BLaER1 treated with 17β-estradiol and CSF1 and Interleukin-3, amounts not matched to agents 10 nM and 100 nM (cell line): ENCODE measurements around the gene KCNJ1.
A peak's percentile ranks its signal among the peaks of the same experiment; 100 is the strongest.

Experiments used
- H3K27ac ChIP-seq, 11 experiments: shearing (Covaris generic); formaldehyde crosslinking; 2 replicates each; pipeline ENCODE4 v1.8.1; 2022
- H3K27me3 ChIP-seq, 11 experiments: shearing (Covaris generic); formaldehyde crosslinking; 2 replicates each; pipeline ENCODE4 v1.8.1; 2022
- H3K36me3 ChIP-seq, 11 experiments: shearing (Covaris generic); formaldehyde crosslinking; 2 replicates each; pipeline ENCODE4 v1.8.1; 2022
- H3K4me1 ChIP-seq, 10 experiments: shearing (Covaris generic); formaldehyde crosslinking; 2 replicates each; pipeline ENCODE4 v1.8.1; 2022
- H3K4me2 ChIP-seq, 11 experiments: shearing (Covaris generic); formaldehyde crosslinking; 2 replicates each; pipeline ENCODE4 v1.8.1; 2022
- H3K4me3 ChIP-seq, 10 experiments: shearing (Covaris generic); formaldehyde crosslinking; 2 replicates each; pipeline ENCODE4 v1.8.1; 2022
- H3K9ac ChIP-seq, 11 experiments: shearing (Covaris generic); formaldehyde crosslinking; 2 replicates each; pipeline ENCODE4 v1.8.1; 2022
- H3K9me3 ChIP-seq, 11 experiments: shearing (Covaris generic); formaldehyde crosslinking; replicated peaks in 1 of 11; 2 replicates each; pipeline ENCODE4 v1.8.1; 2022
- H4K20me1 ChIP-seq, 11 experiments: shearing (Covaris generic); formaldehyde crosslinking; 2 replicates each; pipeline ENCODE4 v1.8.1; 2022
- Cebpa-rat ChIP-seq, 11 experiments: shearing (Covaris generic); IDR thresholded peaks; 2 replicates each; pipeline ENCODE4 v1.8.1; 2022

KCNJ1 gene

DNA sequence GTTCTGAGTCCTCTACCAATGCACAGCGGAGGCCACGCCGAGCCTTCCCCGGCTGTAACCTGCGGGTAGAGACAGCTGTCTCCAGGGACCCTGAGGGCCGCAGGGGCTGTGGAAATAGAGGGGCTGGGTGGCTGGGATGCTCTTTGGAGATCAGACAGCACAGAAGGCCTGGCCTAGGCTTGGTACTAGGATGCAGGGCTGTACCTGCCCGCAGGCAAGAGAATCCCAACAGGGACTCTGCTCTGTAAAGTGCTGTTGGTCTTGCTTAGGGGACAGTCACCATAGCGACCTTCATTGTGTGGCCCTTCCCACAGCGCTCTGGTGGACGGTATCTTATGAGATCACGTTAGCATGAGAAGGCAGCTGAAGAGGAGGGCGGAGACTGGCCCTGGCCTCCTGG, 12.7 kb upstream of the KCNJ1 start:
- Histone ChIP-seq H4K20me1 (peaks cover 0 to under 1% (median 0%) of the 10 kb centered on the region in 11 experiments; a peak in 1 of 22 replicates), H3K4me2 (peak overlapping the region in 9 of 11 experiments; percentile 10 to 53 (median 35); a peak in 12 of 22 replicates), H3K4me1 (peaks cover 0 to 11% (median 9%) of the 10 kb centered on the region in 10 experiments; a peak in 13 of 20 replicates), H3K36me3 (no peaks in the 10 kb centered on the region), H3K27ac (no peak overlapping the region), H3K4me3 (no peak overlapping the region), H3K27me3 (no peaks in the 10 kb centered on the region), H3K9me3 (no peaks in the 10 kb centered on the region), H3K9ac (no peak overlapping the region)
- no peak for TF ChIP-seq Cebpa-rat (IDR thresholded peaks at IDR 0.05)

DNA sequence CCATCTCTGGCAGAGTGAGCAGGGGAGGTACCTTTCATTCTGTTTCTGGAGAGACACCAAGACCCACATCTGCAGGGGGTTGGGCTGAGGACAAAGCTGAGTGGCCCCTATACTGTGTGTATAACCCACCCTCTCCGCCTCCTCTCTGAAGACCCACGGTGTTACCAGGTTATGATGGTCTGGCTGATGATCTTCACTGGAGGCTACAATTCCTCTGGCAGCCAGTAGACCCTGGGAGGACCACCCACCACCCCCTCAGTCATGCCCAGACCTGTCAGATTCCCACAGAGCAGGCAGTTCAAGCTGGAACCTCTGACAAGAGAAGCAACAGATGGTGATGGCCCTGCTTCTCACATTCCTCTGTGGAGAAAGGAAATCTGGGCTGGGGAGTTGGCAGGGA, 11.4 kb upstream of the KCNJ1 start:
- Histone ChIP-seq H3K4me1 (peaks cover 0 to 21% (median 17%) of the 10 kb centered on the region in 10 experiments; a peak in 14 of 20 replicates), H3K9me3 (no peaks in the 10 kb centered on the region), H4K20me1 (no peaks in the 10 kb centered on the region), H3K4me2 (no peak overlapping the region), H3K27me3 (no peaks in the 10 kb centered on the region), H3K36me3 (no peaks in the 10 kb centered on the region), H3K9ac (no peak overlapping the region), H3K27ac (no peak overlapping the region), H3K4me3 (no peak overlapping the region)
- no peak for TF ChIP-seq Cebpa-rat (IDR thresholded peaks at IDR 0.05)

- Histone ChIP-seq H3K4me2 (no peak overlapping the region), H3K36me3 (no peaks in the 10 kb centered on the region), H3K9ac (no peak overlapping the region), H3K4me3 (no peak overlapping the region), H3K27me3 (no peaks in the 10 kb centered on the region), H3K4me1 (peaks cover 0 to 28% (median 17%) of the 10 kb centered on the region in 10 experiments; a peak in 14 of 20 replicates), H3K27ac (no peak overlapping the region), H3K9me3 (no peaks in the 10 kb centered on the region), H4K20me1 (no peaks in the 10 kb centered on the region)
- no peak for TF ChIP-seq Cebpa-rat (IDR thresholded peaks at IDR 0.05)
Observed at GRCh38 chr11:128877726-128878125, 10.6 kb upstream of the KCNJ1 start.

DNA sequence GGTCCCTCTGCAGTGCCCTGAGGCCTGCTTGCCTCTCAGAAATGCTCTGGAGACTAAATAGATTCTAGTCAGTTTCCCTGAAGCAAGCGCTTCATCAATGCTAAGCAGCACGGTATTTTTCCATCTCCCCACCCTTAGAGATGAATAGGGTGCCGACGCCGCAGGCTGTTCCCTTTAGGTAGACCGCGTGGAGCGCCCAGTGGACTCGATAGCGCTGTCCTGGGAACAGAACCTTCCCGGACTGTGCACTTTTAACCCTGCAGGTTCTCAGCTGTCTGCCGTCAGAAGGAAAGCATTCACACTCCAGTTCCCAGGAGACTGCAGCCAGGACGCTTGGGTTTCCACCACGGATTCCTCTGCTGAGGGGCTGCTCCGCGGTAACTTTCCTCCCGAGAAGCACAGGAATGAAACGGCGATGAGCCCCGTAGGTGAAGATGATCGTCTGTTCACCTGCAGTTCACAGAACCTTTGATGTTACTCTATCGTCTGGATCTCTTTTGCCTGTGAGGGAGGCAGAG, 9.1 kb upstream of the KCNJ1 start:
- Histone ChIP-seq H3K4me3 (no peak overlapping the region), H3K9ac (no peak overlapping the region), H3K9me3 (no peaks in the 10 kb centered on the region), H3K4me2 (no peak overlapping the region), H3K36me3 (no peaks in the 10 kb centered on the region), H3K27ac (no peak overlapping the region), H3K4me1 (peaks cover 0 to 30% (median 17%) of the 10 kb centered on the region in 10 experiments; a peak in 14 of 20 replicates), H4K20me1 (no peaks in the 10 kb centered on the region), H3K27me3 (no peaks in the 10 kb centered on the region)
- TF ChIP-seq Cebpa-rat (IDR thresholded peaks at IDR 0.05), result no peak

GRCh38 chr11:128874427-128874826, 7.3 kb upstream of the KCNJ1 start:
- H3K4me1 ChIP-seq, result peaks cover 0 to 25% (median 10%) of the 10 kb centered on the region in 10 experiments; a peak in 14 of 20 replicates
- H3K4me2 ChIP-seq, result peak overlapping the region in 7 of 11 experiments; percentile 6 to 50 (median 31); a peak in 11 of 22 replicates
- no peaks in the 10 kb centered on the region for H3K9me3 ChIP-seq
- no peak overlapping the region for H3K4me3 ChIP-seq
- no peaks in the 10 kb centered on the region for H3K27me3 ChIP-seq
- no peaks in the 10 kb centered on the region for H3K36me3 ChIP-seq
- no peak overlapping the region for H3K27ac ChIP-seq
- TF ChIP-seq Cebpa-rat (IDR thresholded peaks at IDR 0.05), result no peak
- H4K20me1 ChIP-seq, result no peaks in the 10 kb centered on the region
- no peak overlapping the region for H3K9ac ChIP-seq

DNA sequence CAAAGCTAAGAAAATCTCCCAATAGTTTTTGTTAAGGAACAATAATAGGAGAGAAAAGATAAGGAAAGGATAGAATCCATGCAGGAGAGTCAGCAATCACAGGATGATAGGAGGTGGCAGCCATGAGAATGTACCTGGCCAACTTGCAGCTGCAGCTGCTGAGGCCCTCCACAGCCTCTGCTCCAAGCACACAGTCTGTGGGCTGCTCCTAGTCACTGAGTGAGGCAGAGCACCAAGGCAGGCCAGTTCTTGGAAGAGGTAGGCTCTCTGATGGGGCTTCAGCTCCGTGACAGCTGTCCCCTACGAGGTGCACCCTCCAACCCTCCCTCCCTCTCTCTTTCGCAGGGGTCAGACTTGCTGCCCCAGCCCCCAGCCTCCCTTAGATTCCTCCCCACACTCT, 5.5 kb upstream of the KCNJ1 start:
- Histone ChIP-seq H3K4me1 (peaks cover 0 to 22% (median 8%) of the 10 kb centered on the region in 10 experiments; a peak in 14 of 20 replicates), H3K9me3 (no peaks in the 10 kb centered on the region), H3K9ac (no peak overlapping the region), H3K27ac (no peak overlapping the region), H3K4me3 (no peak overlapping the region), H4K20me1 (no peaks in the 10 kb centered on the region), H3K36me3 (no peaks in the 10 kb centered on the region), H3K4me2 (peak overlapping the region in 3 of 11 experiments; percentile 12 to 29 (median 12); a peak in 2 of 22 replicates), H3K27me3 (no peaks in the 10 kb centered on the region)
- no peak for TF ChIP-seq Cebpa-rat (IDR thresholded peaks at IDR 0.05)

DNA sequence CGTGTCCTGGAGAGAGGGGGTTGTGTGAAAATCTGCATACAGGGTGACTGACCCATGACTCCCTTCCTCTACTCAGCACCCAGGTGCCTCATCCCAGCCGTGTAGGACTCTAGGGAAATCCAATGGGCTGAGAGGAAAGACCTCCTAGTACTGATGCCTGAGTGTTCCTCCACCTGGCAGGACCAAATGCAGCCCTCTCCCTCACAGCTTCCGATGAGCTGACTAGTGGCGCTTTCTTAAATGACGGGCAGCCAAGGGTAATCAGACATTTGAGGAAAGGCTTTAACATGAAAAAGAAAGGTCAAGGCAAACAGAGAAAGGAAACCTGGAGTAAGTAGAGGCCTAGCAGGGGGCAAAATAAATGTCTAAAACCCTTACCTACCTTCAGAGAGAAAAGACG, 5.0 kb upstream of the KCNJ1 start:
- no peaks in the 10 kb centered on the region for H4K20me1 ChIP-seq
- H3K27ac ChIP-seq, result no peak overlapping the region
- H3K4me3 ChIP-seq, result no peak overlapping the region
- no peak overlapping the region for H3K4me2 ChIP-seq
- H3K27me3 ChIP-seq, result no peaks in the 10 kb centered on the region
- TF ChIP-seq Cebpa-rat (IDR thresholded peaks at IDR 0.05), result no peak
- peaks cover 0 to 22% (median 8%) of the 10 kb centered on the region in 10 experiments; a peak in 14 of 20 replicates for H3K4me1 ChIP-seq
- no peaks in the 10 kb centered on the region for H3K9me3 ChIP-seq
- H3K36me3 ChIP-seq, result no peaks in the 10 kb centered on the region
- H3K9ac ChIP-seq, result no peak overlapping the region

DNA sequence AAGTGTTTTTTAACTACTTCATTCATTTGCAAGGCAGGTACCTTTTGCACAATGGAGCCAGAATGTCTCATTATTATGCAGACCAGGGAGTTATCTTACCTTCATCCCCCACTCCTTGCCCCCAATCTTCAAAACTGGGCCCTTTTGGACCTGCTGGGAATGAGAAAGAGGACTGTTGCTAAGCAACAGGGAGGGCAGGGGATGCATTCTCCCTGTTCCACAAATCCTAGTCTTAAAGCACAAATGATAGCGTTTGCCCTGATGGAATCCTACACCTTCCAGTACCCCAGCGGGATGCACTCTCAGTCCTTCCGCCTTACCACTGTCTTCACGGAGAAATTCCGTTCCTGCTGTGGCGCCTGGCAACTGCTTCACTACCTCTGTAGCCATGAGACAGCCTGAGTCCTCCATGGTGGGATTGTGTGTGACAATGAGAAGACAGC, 4.1 kb upstream of the KCNJ1 start:
- Histone ChIP-seq H3K4me1 (peaks cover 0 to 22% (median 8%) of the 10 kb centered on the region in 10 experiments; a peak in 14 of 20 replicates), H3K4me2 (no peak overlapping the region), H3K9ac (no peak overlapping the region), H4K20me1 (no peaks in the 10 kb centered on the region), H3K9me3 (no peaks in the 10 kb centered on the region), H3K4me3 (no peak overlapping the region), H3K27me3 (no peaks in the 10 kb centered on the region), H3K27ac (no peak overlapping the region), H3K36me3 (no peaks in the 10 kb centered on the region)
- TF ChIP-seq Cebpa-rat (IDR thresholded peaks at IDR 0.05), result no peak

- Histone ChIP-seq H3K36me3 (no peaks in the 10 kb centered on the region), H3K4me3 (no peak overlapping the region), H3K9ac (no peak overlapping the region), H4K20me1 (no peaks in the 10 kb centered on the region), H3K9me3 (no peaks in the 10 kb centered on the region), H3K27ac (no peak overlapping the region), H3K27me3 (no peaks in the 10 kb centered on the region), H3K4me2 (no peak overlapping the region), H3K4me1 (peaks cover 0 to 12% (median under 1%) of the 10 kb centered on the region in 10 experiments; a peak in 8 of 20 replicates)
- no peak for TF ChIP-seq Cebpa-rat (IDR thresholded peaks at IDR 0.05)
Observed at GRCh38 chr11:128868841-128869671, 2.0 kb upstream of the KCNJ1 start.
